ENCODE results near the gene MGST2. TPM values are rescaled to one million over a fixed set of nuclear protein-coding genes. Genes with fewer than 3 reads are reported as not detected.

The MGST2 gene
- total RNA-seq, 1 donor from 2014 or later = 35.8 TPM

DNA sequence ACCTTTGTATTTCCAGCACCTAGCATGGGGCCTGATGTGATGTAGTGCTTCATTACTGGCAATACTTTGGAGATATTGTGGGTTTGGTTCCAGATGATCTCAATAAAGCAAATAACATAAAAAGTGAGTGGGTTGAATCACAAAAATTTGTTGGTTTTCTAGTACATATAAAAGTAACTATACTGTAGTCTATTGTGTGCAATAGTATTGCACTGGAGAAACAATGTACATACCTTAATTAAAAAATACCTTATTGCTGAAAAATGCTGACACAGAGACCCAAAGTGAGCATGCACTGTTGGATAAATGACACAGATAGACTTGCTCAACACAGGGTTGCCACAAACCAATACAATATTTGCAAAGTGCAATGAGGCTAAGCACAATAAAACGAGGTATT lies 17.7 kb upstream of the MGST2 start:
- H3K36me3 ChIP-seq (ENCODE audit: control insufficient read depth, insufficient read depth, low read length) = no peaks in the 10 kb centered on the region
- H3K27me3 ChIP-seq (ENCODE audit: control insufficient read depth, insufficient read depth, low read length) = no peaks in the 10 kb centered on the region
- no peak overlapping the region for H3K4me3 ChIP-seq (ENCODE audit: low read depth, low read length)
- no peak for DNase-seq (ENCODE audit: low read depth)
- TF ChIP-seq, protein P1, sequence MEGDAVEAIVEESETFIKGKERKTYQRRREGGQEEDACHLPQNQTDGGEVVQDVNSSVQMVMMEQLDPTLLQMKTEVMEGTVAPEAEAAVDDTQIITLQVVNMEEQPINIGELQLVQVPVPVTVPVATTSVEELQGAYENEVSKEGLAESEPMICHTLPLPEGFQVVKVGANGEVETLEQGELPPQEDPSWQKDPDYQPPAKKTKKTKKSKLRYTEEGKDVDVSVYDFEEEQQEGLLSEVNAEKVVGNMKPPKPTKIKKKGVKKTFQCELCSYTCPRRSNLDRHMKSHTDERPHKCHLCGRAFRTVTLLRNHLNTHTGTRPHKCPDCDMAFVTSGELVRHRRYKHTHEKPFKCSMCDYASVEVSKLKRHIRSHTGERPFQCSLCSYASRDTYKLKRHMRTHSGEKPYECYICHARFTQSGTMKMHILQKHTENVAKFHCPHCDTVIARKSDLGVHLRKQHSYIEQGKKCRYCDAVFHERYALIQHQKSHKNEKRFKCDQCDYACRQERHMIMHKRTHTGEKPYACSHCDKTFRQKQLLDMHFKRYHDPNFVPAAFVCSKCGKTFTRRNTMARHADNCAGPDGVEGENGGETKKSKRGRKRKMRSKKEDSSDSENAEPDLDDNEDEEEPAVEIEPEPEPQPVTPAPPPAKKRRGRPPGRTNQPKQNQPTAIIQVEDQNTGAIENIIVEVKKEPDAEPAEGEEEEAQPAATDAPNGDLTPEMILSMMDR (IDR thresholded peaks at IDR 0.05; ENCODE audit: insufficient read depth, low read length, poor library complexity, severe bottlenecking) = no peak

DNA sequence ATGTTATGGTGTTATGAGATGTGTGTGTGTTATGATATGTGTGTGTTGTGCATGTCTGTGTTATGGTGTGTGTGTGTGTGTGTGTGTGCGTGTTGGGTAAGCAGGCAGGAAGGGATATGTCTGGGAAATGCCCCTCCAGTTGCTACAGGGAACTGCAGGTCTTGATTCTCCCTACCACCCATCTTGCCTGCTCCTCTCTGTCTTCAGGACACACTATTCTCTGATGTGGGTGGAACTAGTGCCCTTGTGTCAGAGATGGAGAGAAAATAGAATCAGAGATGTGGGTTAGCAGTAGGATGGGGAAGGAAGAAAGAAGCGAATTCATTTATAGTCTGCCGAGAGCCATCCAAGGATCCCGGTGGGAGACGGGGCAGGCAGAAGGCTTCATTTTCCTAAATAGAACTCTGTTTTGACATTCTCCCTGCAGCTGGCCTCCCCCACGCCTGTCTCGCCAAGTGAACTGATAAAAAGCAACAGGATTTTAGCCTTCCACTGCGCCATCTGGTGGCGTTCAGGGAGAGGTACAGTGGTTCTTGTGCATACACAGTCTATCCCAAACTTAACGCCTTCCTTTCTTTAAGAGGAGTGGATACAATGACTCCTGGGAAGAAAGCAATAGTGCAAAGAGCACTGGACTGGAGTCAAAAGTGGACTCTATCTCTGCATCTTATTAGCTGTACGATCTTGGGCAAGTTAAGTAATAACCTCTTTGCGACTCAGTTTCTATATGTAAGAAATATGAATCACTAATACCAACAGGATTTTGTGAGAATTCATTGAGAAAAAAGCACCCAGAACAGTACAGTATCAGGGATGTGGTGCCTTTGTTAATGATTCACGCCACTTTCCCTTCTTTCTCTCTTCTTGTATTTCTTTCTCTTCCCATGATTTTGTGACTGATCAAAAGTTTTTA lies 14.1 kb upstream of the MGST2 start:
- Histone ChIP-seq H3K27me3 (ENCODE audit: control insufficient read depth, insufficient read depth, low read length) (no peaks in the 10 kb centered on the region), H3K4me3 (ENCODE audit: low read depth, low read length) (no peak overlapping the region), H3K36me3 (ENCODE audit: control insufficient read depth, insufficient read depth, low read length) (no peaks in the 10 kb centered on the region)
- DNase-seq (ENCODE audit: low read depth) = peak; percentile 54
- TF ChIP-seq, protein P1 (IDR thresholded peaks at IDR 0.05; ENCODE audit: insufficient read depth, low read length, poor library complexity, severe bottlenecking) = peak; percentile 88

DNA sequence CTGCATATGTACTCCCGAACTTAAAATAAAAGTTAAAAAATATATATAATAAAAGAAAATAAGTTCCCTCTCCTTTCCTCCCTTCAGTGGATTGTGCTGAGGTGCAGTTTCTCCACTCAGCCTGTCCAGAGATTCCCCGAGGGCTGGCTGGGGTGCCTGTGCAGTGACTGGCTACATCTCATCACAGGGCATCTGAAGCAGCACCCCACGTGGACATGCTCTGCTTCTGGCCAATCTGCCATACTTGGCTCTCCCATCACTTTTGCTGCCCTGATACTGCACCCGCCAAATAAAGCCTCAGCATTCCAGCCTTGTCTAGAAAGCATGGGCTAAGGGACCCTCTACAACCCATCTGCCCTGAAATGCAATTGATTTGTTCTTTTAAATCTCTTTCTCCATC lies 11.1 kb upstream of the MGST2 start:
- Histone ChIP-seq H3K27me3 (ENCODE audit: control insufficient read depth, insufficient read depth, low read length) (no peaks in the 10 kb centered on the region), H3K36me3 (ENCODE audit: control insufficient read depth, insufficient read depth, low read length) (no peaks in the 10 kb centered on the region), H3K4me3 (ENCODE audit: low read depth, low read length) (no peak overlapping the region)
- no peak for DNase-seq (ENCODE audit: low read depth)
- TF ChIP-seq, protein P1 (IDR thresholded peaks at IDR 0.05; ENCODE audit: insufficient read depth, low read length, poor library complexity, severe bottlenecking) = no peak

DNA sequence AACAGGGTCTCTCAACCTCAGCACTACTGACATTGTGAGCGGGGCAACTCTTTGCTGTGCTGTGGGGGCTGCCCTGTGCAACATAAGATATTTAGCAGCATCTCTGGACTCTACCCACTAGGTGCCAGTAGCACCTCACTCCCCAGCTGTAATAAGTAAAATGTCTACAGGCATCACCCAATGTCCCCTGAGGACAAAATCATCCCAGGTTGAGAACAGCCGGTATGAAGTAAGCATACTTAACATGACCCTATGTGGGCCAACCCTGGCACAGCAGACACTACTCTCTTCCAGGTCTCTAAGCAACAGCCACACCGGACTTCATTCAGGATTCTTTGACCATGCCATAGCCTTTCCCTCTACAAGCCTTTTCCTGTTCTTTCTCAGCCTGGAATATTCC lies 10.5 kb upstream of the MGST2 start:
- Histone ChIP-seq H3K4me3 (ENCODE audit: low read depth, low read length) (no peak overlapping the region), H3K27me3 (ENCODE audit: control insufficient read depth, insufficient read depth, low read length) (no peaks in the 10 kb centered on the region), H3K36me3 (ENCODE audit: control insufficient read depth, insufficient read depth, low read length) (no peaks in the 10 kb centered on the region)
- no peak for DNase-seq (ENCODE audit: low read depth)
- TF ChIP-seq, protein P1 (IDR thresholded peaks at IDR 0.05; ENCODE audit: insufficient read depth, low read length, poor library complexity, severe bottlenecking) = peak; percentile 39

DNA sequence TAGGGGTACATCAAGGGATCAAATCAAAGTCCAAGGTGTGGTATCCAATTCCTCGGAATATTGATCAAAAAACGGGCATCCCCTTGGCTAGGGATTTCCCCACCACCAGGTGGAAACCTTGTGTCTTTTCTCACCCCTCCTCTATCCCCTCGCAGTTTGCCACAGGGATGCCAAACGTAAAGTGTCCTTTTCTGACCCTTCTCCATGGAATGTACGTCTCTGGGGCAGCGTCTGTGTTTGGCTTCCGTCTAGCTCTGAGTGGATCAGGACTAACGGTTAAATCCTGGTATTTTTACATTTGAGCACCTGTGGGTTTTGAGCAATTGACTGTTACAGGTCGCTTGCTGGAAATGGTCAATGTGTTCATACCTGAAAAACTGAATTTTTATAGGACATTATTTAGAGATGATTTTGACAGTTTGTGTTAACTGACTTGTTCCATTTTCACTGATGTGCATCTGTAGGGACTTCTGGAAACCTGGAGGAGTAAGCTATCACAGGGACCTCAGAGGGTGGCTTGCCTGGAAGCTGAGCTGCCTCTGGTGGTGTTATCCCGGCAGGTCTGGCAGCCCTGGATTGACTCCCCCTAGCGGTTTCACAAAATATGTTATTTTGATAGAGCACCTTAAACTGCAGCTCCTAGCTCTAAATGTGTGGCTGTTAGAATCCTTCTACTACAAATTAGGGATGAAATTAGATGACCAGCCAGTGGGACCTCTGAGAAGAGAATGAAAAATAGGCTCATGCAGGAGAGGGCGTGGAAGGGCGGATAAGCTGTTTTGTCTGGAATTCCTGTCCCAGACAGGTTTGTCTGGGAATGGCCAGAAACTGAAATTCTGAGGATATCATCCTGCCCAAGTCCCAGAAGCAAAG lies 8.8 kb upstream of the MGST2 start:
- no peak for DNase-seq (ENCODE audit: low read depth)
- H3K27me3 ChIP-seq (ENCODE audit: control insufficient read depth, insufficient read depth, low read length) = no peaks in the 10 kb centered on the region
- no peak overlapping the region for H3K4me3 ChIP-seq (ENCODE audit: low read depth, low read length)

More for the DNA sequence above, 8.8 kb upstream of the MGST2 start:
- TF ChIP-seq, protein P1 (IDR thresholded peaks at IDR 0.05; ENCODE audit: insufficient read depth, low read length, poor library complexity, severe bottlenecking) = peak; percentile 94
- no peaks in the 10 kb centered on the region for H3K36me3 ChIP-seq (ENCODE audit: control insufficient read depth, insufficient read depth, low read length)
